Trophoblast cell (in vitro differentiated cells and primary cell): ENCODE data around the gene PSMA7. TPM values are rescaled to one million over a fixed set of nuclear protein-coding genes. Genes with fewer than 3 reads are reported as not detected.

Experiments
- DNase-seq, 2 donors: peaks; one replicate each; pipeline ENCODE4 v3.0.0-alpha.2; 2016
- H2AFZ ChIP-seq: 2 replicates; pipeline ENCODE4 v1.6.1; 2013; ENCODE audit warnings: low read length, moderate library complexity, mild to moderate bottlenecking; ENCODE audit not compliant: insufficient read depth, poor library complexity
- H2AK5ac ChIP-seq: 2 replicates; pipeline ENCODE4 v1.6.1; 2013; ENCODE audit warnings: mild to moderate bottlenecking, low read length
- H2BK120ac ChIP-seq: 2 replicates; pipeline ENCODE4 v1.6.1; 2013; ENCODE audit warnings: low read length, mild to moderate bottlenecking, moderate library complexity; ENCODE audit not compliant: insufficient read depth, poor library complexity
- H2BK12ac ChIP-seq: 2 replicates; pipeline ENCODE4 v1.6.1; 2013; ENCODE audit warnings: mild to moderate bottlenecking, low read length, moderate library complexity
- H2BK5ac ChIP-seq: 2 replicates; pipeline ENCODE4 v1.6.1; 2013; ENCODE audit warnings: low read length, low read depth, moderate library complexity, mild to moderate bottlenecking; ENCODE audit not compliant: poor library complexity
- H3K14ac ChIP-seq: 2 replicates; pipeline ENCODE4 v1.6.1; 2013; ENCODE audit warnings: mild to moderate bottlenecking, low read length
- H3K18ac ChIP-seq: 2 replicates; pipeline ENCODE4 v1.6.1; 2013; ENCODE audit warnings: mild to moderate bottlenecking, low read length
- H3K23ac ChIP-seq: 2 replicates; pipeline ENCODE4 v1.6.1; 2013; ENCODE audit warnings: low read length
- H3K27ac ChIP-seq: 2 replicates; pipeline ENCODE4 v1.5.1; 2013; ENCODE audit warnings: low read depth, mild to moderate bottlenecking, inconsistent platforms, low read length, moderate library complexity
- H3K27me3 ChIP-seq: 2 replicates; pipeline ENCODE4 v1.6.1; 2013; ENCODE audit warnings: inconsistent platforms, mild to moderate bottlenecking, low read length, moderate library complexity; ENCODE audit not compliant: insufficient read depth
- H3K36me3 ChIP-seq, 2 experiments: 1 replicate in 1 of 2; 2 replicates in 1 of 2; pipeline ENCODE4 v1.6.1; 2013; ENCODE audit warnings: low read length in 2 of 2, mild to moderate bottlenecking in 2 of 2, moderate library complexity in 1 of 2; ENCODE audit not compliant: insufficient read depth in 2 of 2, control insufficient read depth in 1 of 2
- H3K4ac ChIP-seq: 2 replicates; pipeline ENCODE4 v1.6.1; 2013; ENCODE audit warnings: low read depth, mild to moderate bottlenecking, low read length, moderate library complexity
- H3K4me1 ChIP-seq, 2 experiments: 1 replicate in 1 of 2; 2 replicates in 1 of 2; pipeline ENCODE4 v1.6.1; 2013; ENCODE audit warnings: low read length in 2 of 2, mild to moderate bottlenecking in 2 of 2, moderate library complexity in 1 of 2; ENCODE audit not compliant: insufficient read depth in 2 of 2, control insufficient read depth in 1 of 2
- H3K4me2 ChIP-seq: 2 replicates; pipeline ENCODE4 v1.6.1; 2013; ENCODE audit warnings: inconsistent platforms, mild to moderate bottlenecking, low read length, moderate library complexity
- H3K4me3 ChIP-seq: 2 replicates; pipeline ENCODE4 v1.5.1; 2013; ENCODE audit warnings: mild to moderate bottlenecking, low read depth, low read length, inconsistent platforms
- H3K79me1 ChIP-seq: one replicate; pipeline ENCODE4 v1.6.1; 2013; ENCODE audit warnings: low read length
- H3K79me2 ChIP-seq: 2 replicates; pipeline ENCODE4 v1.6.1; 2013; ENCODE audit warnings: low read length, mild to moderate bottlenecking; ENCODE audit not compliant: control insufficient read depth, insufficient read depth, poor library complexity
- H3K9ac ChIP-seq: 2 replicates; pipeline ENCODE4 v1.6.1; 2013; ENCODE audit warnings: mild to moderate bottlenecking, low read length
- H3K9me3 ChIP-seq: 2 replicates; pipeline ENCODE4 v1.6.1; 2013; ENCODE audit warnings: low read depth, mild to moderate bottlenecking, control low read depth, inconsistent platforms, low read length; ENCODE audit not compliant: insufficient read depth
- H4K12ac ChIP-seq: 2 replicates; pipeline ENCODE4 v1.6.1; 2013; ENCODE audit warnings: low read depth, mild to moderate bottlenecking, low read length, moderate library complexity
- H4K8ac ChIP-seq: 2 replicates; pipeline ENCODE4 v1.6.1; 2013; ENCODE audit warnings: low read depth, mild to moderate bottlenecking, low read length, moderate library complexity
- H4K91ac ChIP-seq: one replicate; pipeline ENCODE4 v1.6.1; 2013; ENCODE audit warnings: low read depth, mild to moderate bottlenecking, low read length, moderate library complexity
- WGBS: extraction: QIAGEN DNeasy Blood & Tissue Kit; methylation state at CpG from one replicate; pipeline ENCODE4 v1.1.7; 2013; ENCODE audit warnings: missing lambda C conversion rate; ENCODE audit not compliant: insufficient read length, insufficient coverage; ENCODE audit errors: extremely low coverage; 5-methylcytosine and 5-hydroxymethylcytosine counted together
- polyA plus RNA-seq: library from polyadenylated mRNA; stranded (reverse); fragments of 200-250 nt; gene quantifications from 2 replicates; pipeline ENCODE4 v1.2.3, GENCODE V29; 2013

The PSMA7 gene
- 323 and 344 TPM in 2 replicates for polyA plus RNA-seq

GRCh38 chr20:62143081-62143956, at the start of gene PSMA7, which contains the start of gene SS18L1:
TSS of gene PSMA7 (minus strand) at chr20:62143394. CDS start at chr20:62143303, 91 bp downstream.
TSS of gene SS18L1 (plus strand) at chr20:62143769. CDS start at chr20:62143821, 52 bp downstream.
- Histone ChIP-seq H2AFZ (peak within 1 kb of the TSS; percentile 77), H3K27ac (peak within 1 kb of the TSS; percentile 96), H2BK12ac (peak within 1 kb of the TSS; percentile 92), H3K4ac (peak within 1 kb of the TSS; percentile 99), H3K27me3 (no peaks in the 10 kb centered on the region), H2BK5ac (peak within 1 kb of the TSS; percentile 99), H4K12ac (peak within 1 kb of the TSS; percentile 96), H2AK5ac (peak within 1 kb of the TSS; percentile 96), H3K79me2 (peaks cover 53% of the 10 kb centered on the region), H3K4me1 (peaks cover 6 to 14% of the 10 kb centered on the region in 2 experiments), H3K4me3 (peak within 1 kb of the TSS; percentile 99), H4K91ac (peak within 1 kb of the TSS; percentile 99), H3K9ac (peak within 1 kb of the TSS; percentile 98), H3K79me1 (peaks cover 7% of the 10 kb centered on the region), H4K8ac (peak within 1 kb of the TSS; percentile 96), H3K4me2 (peak within 1 kb of the TSS; percentile 79), H3K36me3 (peaks cover 25 to 40% of the 10 kb centered on the region in 2 experiments), H3K9me3 (peaks cover 3% of the 10 kb centered on the region), H3K23ac (no peak within 1 kb of the TSS), H3K14ac (peak within 1 kb of the TSS; percentile 99), H2BK120ac (peak within 1 kb of the TSS; percentile 99), H3K18ac (peak within 1 kb of the TSS; percentile 99)
- no CpG with 5 or more reads among the region's 148 CpGs for WGBS
- peak; percentile 73 to 85 for DNase-seq

- no CpG with 5 or more reads among the region's 10 CpGs for WGBS
These were observed 49.4 kb upstream of the PSMA7 start for GRCh38 chr20:62192635-62193034.

GRCh38 chr20:62191781-62192559, 48.8 kb upstream of the PSMA7 start:
- H2BK120ac ChIP-seq = no peak overlapping the region
- no peak overlapping the region for H2BK12ac ChIP-seq
- H3K79me2 ChIP-seq = no peaks in the 10 kb centered on the region
- no peak overlapping the region for H3K27ac ChIP-seq
- no peak overlapping the region for H3K18ac ChIP-seq
- WGBS = no CpG with 5 or more reads among the region's 14 CpGs
- H3K4ac ChIP-seq = no peak overlapping the region
- no peaks in the 10 kb centered on the region for H3K79me1 ChIP-seq
- H3K23ac ChIP-seq = no peak overlapping the region
- no peak overlapping the region for H4K91ac ChIP-seq
- H3K14ac ChIP-seq = no peak overlapping the region
- no peak overlapping the region for H3K4me2 ChIP-seq
- peaks cover 2% of the 10 kb centered on the region for H3K9me3 ChIP-seq
- H3K4me3 ChIP-seq = no peak overlapping the region
- no peak for DNase-seq
- H2AK5ac ChIP-seq = no peak overlapping the region
- H3K27me3 ChIP-seq = no peaks in the 10 kb centered on the region
- H4K12ac ChIP-seq = no peak overlapping the region
- no peak overlapping the region for H2AFZ ChIP-seq
- peaks cover 0 to under 1% of the 10 kb centered on the region in 2 experiments for H3K4me1 ChIP-seq
- no peak overlapping the region for H4K8ac ChIP-seq
- H3K9ac ChIP-seq = no peak overlapping the region
- no peak overlapping the region for H2BK5ac ChIP-seq
- H3K36me3 ChIP-seq = peaks cover 22 to 23% of the 10 kb centered on the region in 2 experiments

More at GRCh38 chr20:62192635-62193034, 49.4 kb upstream of the PSMA7 start:
- Histone ChIP-seq H3K23ac (no peak overlapping the region), H2BK5ac (no peak overlapping the region), H3K14ac (no peak overlapping the region), H3K79me2 (no peaks in the 10 kb centered on the region), H3K9me3 (peaks cover 2% of the 10 kb centered on the region), H3K4ac (no peak overlapping the region), H3K79me1 (no peaks in the 10 kb centered on the region), H2BK12ac (no peak overlapping the region), H3K27ac (no peak overlapping the region), H3K4me2 (no peak overlapping the region), H3K4me1 (no peaks in the 10 kb centered on the region), H3K27me3 (no peaks in the 10 kb centered on the region), H4K91ac (no peak overlapping the region), H2AFZ (no peak overlapping the region), H4K12ac (no peak overlapping the region), H4K8ac (no peak overlapping the region), H2AK5ac (no peak overlapping the region), H3K9ac (no peak overlapping the region), H3K36me3 (peaks cover 25 to 26% of the 10 kb centered on the region in 2 experiments), H3K18ac (no peak overlapping the region), H2BK120ac (no peak overlapping the region), H3K4me3 (no peak overlapping the region)
- no peak for DNase-seq

- H3K27ac ChIP-seq = no peak overlapping the region
- H3K79me1 ChIP-seq = no peaks in the 10 kb centered on the region
- H3K4me2 ChIP-seq = no peak overlapping the region
- peaks cover 21 to 22% of the 10 kb centered on the region in 2 experiments for H3K36me3 ChIP-seq
- H2AK5ac ChIP-seq = no peak overlapping the region
- no peak for DNase-seq
- peaks cover 0 to 3% of the 10 kb centered on the region in 2 experiments for H3K4me1 ChIP-seq
- H3K4me3 ChIP-seq = no peak overlapping the region
- H2BK120ac ChIP-seq = no peak overlapping the region
- no peak overlapping the region for H2AFZ ChIP-seq
- H3K9ac ChIP-seq = no peak overlapping the region
- H3K4ac ChIP-seq = no peak overlapping the region
- WGBS = no CpG with 5 or more reads among the region's 25 CpGs
- no peak overlapping the region for H2BK5ac ChIP-seq
- no peak overlapping the region for H4K12ac ChIP-seq
- no peak overlapping the region for H4K91ac ChIP-seq
- no peak overlapping the region for H2BK12ac ChIP-seq
- no peak overlapping the region for H3K23ac ChIP-seq
- H3K79me2 ChIP-seq = no peaks in the 10 kb centered on the region
- H3K27me3 ChIP-seq = no peaks in the 10 kb centered on the region
- peaks cover 2% of the 10 kb centered on the region for H3K9me3 ChIP-seq
- no peak overlapping the region for H3K18ac ChIP-seq
- H4K8ac ChIP-seq = no peak overlapping the region
- H3K14ac ChIP-seq = no peak overlapping the region
These were observed 47.6 kb upstream of the PSMA7 start for GRCh38 chr20:62190639-62191411.
